Nephron progenitor cell (in vitro differentiated cells): Measurements from ENCODE around the gene GTPBP6.

Experiments
- DNase-seq: peaks from one replicate; pipeline ENCODE4 v3.0.0; 2021
- H3K27ac Mint-ChIP-seq: 2 replicates; pipeline ENCODE4 v1.8.0; 2021; ENCODE audit warnings: mild to moderate bottlenecking, moderate library complexity, mixed read lengths
- H3K27me3 Mint-ChIP-seq: 2 replicates; pipeline ENCODE4 v1.8.0; 2021; ENCODE audit warnings: mild to moderate bottlenecking, low read depth, mixed read lengths; ENCODE audit not compliant: poor library complexity
- H3K36me3 Mint-ChIP-seq: 2 replicates; pipeline ENCODE4 v1.8.0; 2021; ENCODE audit warnings: low read depth, mixed read lengths
- H3K4me1 Mint-ChIP-seq: 2 replicates; pipeline ENCODE4 v1.8.0; 2021; ENCODE audit warnings: mixed read lengths
- H3K4me3 Mint-ChIP-seq: 2 replicates; pipeline ENCODE4 v1.8.0; 2021; ENCODE audit warnings: mild to moderate bottlenecking, moderate library complexity, mixed read lengths
- H3K9me3 Mint-ChIP-seq: 2 replicates; pipeline ENCODE4 v1.8.0; 2021; ENCODE audit warnings: mild to moderate bottlenecking, moderate library complexity, mixed read lengths
- TF ChIP-seq, protein P1 (sequence below): fragments of 200-600 bp; sonication (generic); IDR thresholded peaks from 2 replicates; pipeline ENCODE4 v1.5.0; 2021; ENCODE audit warnings: antibody characterized with exemption

The GTPBP6 gene

DNA sequence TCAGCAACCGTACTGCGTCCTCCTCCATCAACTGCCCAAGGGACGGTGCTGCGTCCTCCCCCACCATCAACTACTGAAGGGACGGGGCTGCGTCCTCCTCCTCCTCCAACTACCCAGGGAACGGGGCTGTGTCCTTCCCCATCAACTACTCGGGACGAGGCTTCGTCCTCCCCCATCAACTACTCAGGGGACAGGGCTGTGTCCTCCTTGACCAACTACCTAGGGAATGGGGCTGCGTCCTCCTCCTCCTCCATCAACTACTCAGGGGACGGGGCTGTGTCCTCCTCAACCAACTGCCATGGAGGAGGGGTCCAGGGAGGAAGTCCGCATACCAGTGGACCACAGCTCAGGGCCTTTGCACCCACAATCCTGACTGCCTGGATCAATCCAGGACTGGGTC lies 43.8 kb upstream of the GTPBP6 start:
- H3K36me3 Mint-ChIP-seq, result peaks cover 69% of the 10 kb centered on the region
- H3K4me3 Mint-ChIP-seq, result no peak overlapping the region
- H3K27ac Mint-ChIP-seq, result no peak overlapping the region
- H3K4me1 Mint-ChIP-seq, result peaks cover 7% of the 10 kb centered on the region
- no peak for DNase-seq
- H3K27me3 Mint-ChIP-seq, result peaks cover 3% of the 10 kb centered on the region
- H3K9me3 Mint-ChIP-seq, result peaks cover 63% of the 10 kb centered on the region
- TF ChIP-seq, protein P1, sequence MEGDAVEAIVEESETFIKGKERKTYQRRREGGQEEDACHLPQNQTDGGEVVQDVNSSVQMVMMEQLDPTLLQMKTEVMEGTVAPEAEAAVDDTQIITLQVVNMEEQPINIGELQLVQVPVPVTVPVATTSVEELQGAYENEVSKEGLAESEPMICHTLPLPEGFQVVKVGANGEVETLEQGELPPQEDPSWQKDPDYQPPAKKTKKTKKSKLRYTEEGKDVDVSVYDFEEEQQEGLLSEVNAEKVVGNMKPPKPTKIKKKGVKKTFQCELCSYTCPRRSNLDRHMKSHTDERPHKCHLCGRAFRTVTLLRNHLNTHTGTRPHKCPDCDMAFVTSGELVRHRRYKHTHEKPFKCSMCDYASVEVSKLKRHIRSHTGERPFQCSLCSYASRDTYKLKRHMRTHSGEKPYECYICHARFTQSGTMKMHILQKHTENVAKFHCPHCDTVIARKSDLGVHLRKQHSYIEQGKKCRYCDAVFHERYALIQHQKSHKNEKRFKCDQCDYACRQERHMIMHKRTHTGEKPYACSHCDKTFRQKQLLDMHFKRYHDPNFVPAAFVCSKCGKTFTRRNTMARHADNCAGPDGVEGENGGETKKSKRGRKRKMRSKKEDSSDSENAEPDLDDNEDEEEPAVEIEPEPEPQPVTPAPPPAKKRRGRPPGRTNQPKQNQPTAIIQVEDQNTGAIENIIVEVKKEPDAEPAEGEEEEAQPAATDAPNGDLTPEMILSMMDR, result no peak

DNA sequence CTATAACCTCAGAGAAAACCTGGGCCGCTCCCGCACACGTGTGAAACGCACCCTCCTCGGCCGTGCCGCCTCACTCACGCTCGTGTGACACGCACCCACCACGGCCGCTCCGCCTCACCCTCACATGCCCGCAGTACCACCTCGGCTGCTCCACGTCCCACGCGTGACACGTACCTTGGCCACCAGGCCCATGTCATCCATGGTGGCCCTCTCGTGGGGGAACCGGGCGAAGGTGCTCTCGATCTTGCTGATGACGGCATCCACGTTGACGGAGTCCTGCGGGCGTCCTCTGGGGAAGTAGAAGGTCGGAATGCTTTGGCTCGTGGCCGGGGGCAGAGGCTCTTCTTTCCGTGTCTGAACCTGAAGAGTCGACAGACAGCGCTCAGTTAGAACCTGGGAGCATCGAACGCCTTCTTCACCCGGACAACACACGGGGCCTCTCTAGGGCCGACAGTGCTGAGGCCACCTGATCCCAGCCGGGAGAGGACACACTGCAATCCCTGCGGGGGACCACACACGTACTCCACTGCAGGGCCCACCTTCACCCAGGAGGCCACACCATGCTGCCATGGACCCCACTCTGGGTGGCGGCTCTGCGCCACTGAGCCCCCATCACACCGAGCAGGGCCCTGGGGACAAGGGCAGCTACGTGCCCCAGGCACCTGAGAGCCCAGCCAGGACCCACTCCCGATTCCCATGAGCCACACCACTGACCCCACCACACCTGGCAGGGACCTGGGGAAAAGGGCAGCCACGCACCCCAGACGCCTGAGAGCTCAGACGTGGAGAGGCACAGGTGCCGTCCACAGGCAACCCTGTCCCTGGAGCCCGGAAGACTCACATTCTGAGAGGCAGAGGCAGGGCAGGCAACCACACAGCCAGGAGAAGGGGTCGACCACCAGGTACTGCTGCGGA lies 42.9 kb upstream of the GTPBP6 start:
- DNase-seq, result no peak
- peaks cover 14% of the 10 kb centered on the region for H3K4me1 Mint-ChIP-seq
- TF ChIP-seq, protein P1, result no peak
- H3K9me3 Mint-ChIP-seq, result peaks cover 58% of the 10 kb centered on the region
- H3K4me3 Mint-ChIP-seq, result no peak overlapping the region
- peaks cover 3% of the 10 kb centered on the region for H3K27me3 Mint-ChIP-seq
- no peak overlapping the region for H3K27ac Mint-ChIP-seq
- H3K36me3 Mint-ChIP-seq, result peaks cover 70% of the 10 kb centered on the region

DNA sequence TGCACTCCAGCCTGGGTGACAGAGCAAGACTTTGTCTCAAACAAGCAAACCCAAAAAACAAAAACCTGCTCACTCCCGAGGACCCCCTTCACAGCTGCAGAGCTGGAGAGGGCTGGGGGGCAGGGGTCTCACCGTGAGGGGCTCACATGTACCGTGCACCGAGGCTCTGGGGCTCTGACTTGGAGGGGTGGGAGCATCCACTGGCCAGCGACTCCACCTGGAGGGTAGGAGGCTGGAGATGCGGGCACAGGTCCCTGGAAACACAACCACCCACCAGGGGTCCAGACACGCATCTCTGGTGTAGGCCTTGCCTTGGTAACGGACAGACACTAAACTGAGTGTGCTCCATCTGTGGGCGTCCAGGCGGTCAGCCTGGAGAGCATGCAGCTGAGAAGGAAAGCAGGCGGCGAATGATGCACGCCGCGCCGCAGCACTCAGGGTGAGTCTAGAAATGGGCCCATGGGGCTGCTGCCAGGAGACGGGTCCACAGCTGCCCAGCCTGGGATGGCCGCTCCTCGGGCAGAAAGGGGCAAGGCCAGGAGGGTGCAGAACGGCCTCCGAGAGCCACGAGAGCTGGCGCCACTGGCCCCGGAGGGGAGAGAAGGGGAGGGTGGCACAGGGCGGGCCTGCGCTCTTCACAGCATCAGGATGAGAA lies 42.0 kb upstream of the GTPBP6 start:
- H3K27ac Mint-ChIP-seq, result no peak overlapping the region
- peaks cover 58% of the 10 kb centered on the region for H3K9me3 Mint-ChIP-seq
- TF ChIP-seq, protein P1, result no peak
- H3K27me3 Mint-ChIP-seq, result peaks cover 3% of the 10 kb centered on the region
- peaks cover 21% of the 10 kb centered on the region for H3K4me1 Mint-ChIP-seq
- no peak for DNase-seq
- peaks cover 77% of the 10 kb centered on the region for H3K36me3 Mint-ChIP-seq
- H3K4me3 Mint-ChIP-seq, result no peak overlapping the region

DNA sequence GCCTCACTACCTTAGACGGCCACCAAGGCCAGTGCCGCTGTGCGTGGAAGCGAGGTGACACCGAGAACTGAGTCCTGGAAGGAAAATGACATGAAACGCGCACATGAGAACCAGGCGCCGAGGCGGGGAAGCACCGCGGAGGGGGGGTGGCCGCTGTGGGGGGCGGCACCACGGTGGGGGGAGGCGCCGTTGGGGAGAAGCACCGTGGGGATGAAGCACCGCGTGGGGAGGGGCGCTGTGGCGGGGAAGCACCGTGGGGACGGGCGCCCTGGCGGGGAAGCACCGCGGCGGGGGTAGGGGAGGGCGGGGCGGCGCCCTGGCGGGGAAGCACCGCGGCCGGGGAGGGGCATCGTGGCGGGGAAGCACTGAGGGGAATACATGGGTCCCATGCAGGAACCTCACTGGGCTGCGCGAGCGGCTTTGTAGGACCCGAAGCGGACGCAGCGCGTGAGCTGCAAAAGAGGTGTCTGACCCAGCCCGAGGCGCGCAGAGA lies 40.1 kb upstream of the GTPBP6 start:
- Mint-ChIP-seq H3K27me3 (peaks cover 3% of the 10 kb centered on the region), H3K4me3 (no peak overlapping the region), H3K9me3 (peaks cover 52% of the 10 kb centered on the region), H3K27ac (no peak overlapping the region), H3K4me1 (peaks cover 35% of the 10 kb centered on the region), H3K36me3 (peaks cover 89% of the 10 kb centered on the region)
- TF ChIP-seq, protein P1, result no peak
- no peak for DNase-seq

DNA sequence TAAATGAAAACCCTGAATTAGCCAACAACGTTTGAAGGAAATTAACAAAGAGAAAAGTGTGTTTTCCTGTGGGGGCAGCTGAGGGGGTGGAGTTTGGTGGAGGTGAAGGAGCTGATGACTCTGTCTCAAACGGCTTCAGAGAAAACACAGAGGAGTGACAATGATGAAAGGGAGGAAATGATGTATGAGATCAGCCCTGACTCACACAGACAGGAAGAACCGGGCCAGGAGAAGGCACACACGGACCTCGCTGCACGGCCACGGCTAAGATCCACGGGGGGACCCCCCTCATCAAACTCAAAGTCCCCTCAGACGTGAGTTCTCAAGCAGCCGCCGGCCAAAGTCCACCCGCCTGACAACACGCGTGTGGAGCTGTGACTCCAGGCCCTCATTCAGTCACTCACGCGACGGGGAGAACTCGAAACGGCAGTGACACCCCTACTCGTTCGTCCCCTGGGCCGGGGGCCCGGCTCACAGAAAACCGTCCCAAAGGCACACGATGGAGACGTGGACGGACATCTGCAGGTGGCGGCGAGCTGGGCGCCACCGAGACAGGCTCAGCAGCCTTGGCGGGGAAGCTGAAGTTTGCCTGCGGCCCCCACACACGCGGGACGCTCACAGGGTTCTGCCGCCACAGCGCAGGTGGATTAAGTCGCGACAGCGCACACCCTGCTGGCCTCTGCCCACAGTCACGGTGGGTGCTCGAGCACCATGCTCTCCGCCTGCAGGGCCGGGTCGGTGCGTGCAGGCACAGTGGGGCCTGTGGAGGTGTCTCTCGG lies 39.3 kb upstream of the GTPBP6 start:
- DNase-seq, result no peak
- Mint-ChIP-seq H3K27me3 (peaks cover 3% of the 10 kb centered on the region), H3K9me3 (peaks cover 44% of the 10 kb centered on the region), H3K4me3 (no peak overlapping the region), H3K36me3 (peaks cover 81% of the 10 kb centered on the region), H3K27ac (peak overlapping the region; percentile 88), H3K4me1 (peaks cover 35% of the 10 kb centered on the region)
- TF ChIP-seq, protein P1, result no peak
